GM12873 (cell line): ENCODE measurements around the gene FSD1.

ENCODE experiments used
- CTCF ChIP-seq: IDR thresholded peaks from 2 replicates; pipeline ENCODE4 v1.5.1; 2012; ENCODE audit warnings: low read depth, mild to moderate bottlenecking, moderate library complexity, low read length, control low read depth; ENCODE audit not compliant: insufficient read depth; ENCODE audit errors: missing control alignments

Gene FSD1

DNA sequence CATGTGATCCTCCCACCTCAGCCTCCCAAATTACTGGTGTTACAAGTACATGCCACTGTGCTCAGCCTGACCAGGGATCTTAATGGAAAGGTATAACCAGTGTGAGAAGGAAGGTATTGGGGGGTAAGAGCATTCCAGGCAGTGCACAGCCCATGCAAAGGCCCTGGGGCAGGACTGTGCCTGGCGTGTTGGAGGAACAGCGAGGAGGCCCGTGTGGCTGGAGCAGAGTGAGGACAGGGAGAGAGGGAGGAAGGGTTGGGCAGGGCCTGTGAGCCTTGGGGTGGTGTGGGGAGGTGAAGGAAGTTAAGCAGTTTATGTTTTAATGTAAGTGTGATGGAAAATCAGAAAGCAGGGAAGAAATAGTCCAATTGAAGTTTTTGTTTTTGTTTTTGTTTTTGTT is 3.8 kb upstream of the FSD1 start:
- no peak for TF ChIP-seq CTCF

- no peak for TF ChIP-seq CTCF
Measured at GRCh38 chr19:4301590-4302242, 2.7 kb upstream of the FSD1 start.

- TF ChIP-seq CTCF = no peak
Measured at GRCh38 chr19:4302243-4302640, 2.2 kb upstream of the FSD1 start, which contains the start of gene TMIGD2. Gene TMIGD2, minus strand, starts transcription at chr19:4302389. Its CDS starts 4 bp downstream, at chr19:4302385.

DNA sequence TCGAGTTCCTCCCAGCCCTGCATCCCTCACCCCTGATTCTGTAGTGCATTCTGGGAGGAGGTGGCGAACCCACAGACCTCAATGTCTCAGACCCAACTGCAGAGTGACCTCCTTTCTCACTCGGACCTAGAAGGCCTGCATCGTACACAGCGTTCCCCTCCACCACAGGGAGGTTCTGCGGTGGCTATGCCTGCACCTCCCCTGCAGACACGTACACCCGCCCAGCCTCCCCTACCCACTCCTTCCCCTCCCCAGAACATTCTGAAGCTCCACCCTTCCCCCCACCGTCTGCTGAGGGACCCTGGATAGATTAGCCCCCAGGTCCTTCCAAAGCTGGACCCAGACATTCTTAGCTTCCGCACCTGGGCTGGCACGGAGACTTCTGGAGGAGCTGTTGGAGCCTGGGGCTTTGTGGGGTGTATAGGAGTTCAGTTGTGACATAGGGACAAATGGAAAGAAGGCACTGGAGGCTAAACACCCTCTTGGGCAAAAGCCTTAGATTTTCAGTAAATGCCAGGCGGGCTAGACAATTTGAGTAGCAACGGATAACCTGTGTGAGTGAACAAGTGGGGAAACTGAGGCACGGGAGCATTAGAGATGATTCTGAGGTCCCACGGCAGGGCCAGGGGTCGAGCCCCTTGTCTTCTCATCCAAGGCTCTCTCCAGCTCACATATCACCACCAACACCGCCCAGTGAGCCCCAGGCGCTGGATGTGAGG is 420 bp upstream of the FSD1 start:
- TF ChIP-seq CTCF = no peak

GRCh38 chr19:4305257-4305612 is 837 bp downstream of the FSD1 start:
- TF ChIP-seq CTCF = no peak

DNA sequence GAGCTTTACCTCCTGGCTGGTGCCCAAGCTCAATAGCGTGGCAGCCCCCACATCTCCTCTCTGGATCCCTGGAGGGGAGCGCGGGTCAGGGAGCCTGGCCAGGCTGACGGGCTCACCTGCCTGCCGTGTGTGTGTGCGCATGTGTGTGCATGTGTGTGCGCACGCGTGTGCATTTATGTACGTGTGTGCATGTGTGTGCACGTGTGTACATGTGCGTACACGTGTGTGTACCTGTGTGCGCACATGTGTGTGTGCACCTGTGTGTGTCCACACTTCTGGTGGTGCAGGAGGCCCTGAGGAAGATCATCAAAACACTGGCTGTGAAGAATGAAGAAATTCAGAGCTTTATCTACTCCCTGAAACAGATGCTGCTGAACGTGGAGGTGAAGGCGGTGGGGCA is 1.3 kb downstream of the FSD1 start:
- no peak for TF ChIP-seq CTCF

GRCh38 chr19:4310247-4311121 is 6.1 kb downstream of the FSD1 start:
- no peak for TF ChIP-seq CTCF
